GM10266 (cell line): ENCODE data around the gene CFAP97D2.
"Not testable (repeated sequence)": the region's sequence is repeated elsewhere in the genome, so short reads cannot be mapped to it uniquely, and the experiment has no call there.

Experiments used
- DNase-seq: peaks from one replicate; pipeline ENCODE4 v3.0.0; 2012; ENCODE audit errors: extremely low spot score
- CTCF ChIP-seq: IDR thresholded peaks from 2 replicates; pipeline ENCODE4 v1.5.1; 2012; ENCODE audit warnings: mild to moderate bottlenecking, low read depth; ENCODE audit not compliant: control insufficient read depth, insufficient read depth; ENCODE audit errors: missing control alignments

Gene CFAP97D2

GRCh38 chr13:114155926-114156883, 22.9 kb upstream of the CFAP97D2 start:
- TF ChIP-seq CTCF, result no peak
- DNase-seq, result peak; percentile 46

GRCh38 chr13:114157869-114158495, 21.1 kb upstream of the CFAP97D2 start:
- no peak for TF ChIP-seq CTCF
- DNase-seq, result peak; percentile 16

GRCh38 chr13:114158869-114159666, 20.0 kb upstream of the CFAP97D2 start:
- not testable (repeated sequence) for DNase-seq

GRCh38 chr13:114161028-114161556, 18.0 kb upstream of the CFAP97D2 start:
- TF ChIP-seq CTCF, result no peak
- DNase-seq, result no peak

GRCh38 chr13:114161644-114162532, 17.2 kb upstream of the CFAP97D2 start:
- DNase-seq, result no peak
- TF ChIP-seq CTCF, result no peak

GRCh38 chr13:114162533-114162922, 16.5 kb upstream of the CFAP97D2 start:
- TF ChIP-seq CTCF, result no peak
- no peak for DNase-seq
